Measurements from ENCODE around the gene B3GALNT1.

B3GALNT1 gene

GRCh38 chr3:161070980-161071663, 34.0 kb downstream of the B3GALNT1 start:
- DNase-seq (ENCODE audit: low spot score), result no peak
- TF ChIP-seq CTCF (IDR thresholded peaks at IDR 0.05; ENCODE audit: extremely low read depth, insufficient read depth, missing control alignments), result no peak
- in situ Hi-C loops (cut with MboI; ENCODE audit: low pct_unique_long_range_greater_than_20kb, low sequenced_read_pairs, unreplicated experiment), result no loop called here

GRCh38 chr3:161070252-161070930, 34.8 kb downstream of the B3GALNT1 start:
- TF ChIP-seq CTCF (IDR thresholded peaks at IDR 0.05; ENCODE audit: extremely low read depth, insufficient read depth, missing control alignments), result no peak
- in situ Hi-C loops (cut with MboI; ENCODE audit: low pct_unique_long_range_greater_than_20kb, low sequenced_read_pairs, unreplicated experiment), result no loop called here
- no peak for DNase-seq (ENCODE audit: low spot score)

GRCh38 chr3:161069511-161070251, 35.5 kb downstream of the B3GALNT1 start:
- peak; percentile 64 for DNase-seq (ENCODE audit: low spot score)
- in situ Hi-C loops (cut with MboI; ENCODE audit: low pct_unique_long_range_greater_than_20kb, low sequenced_read_pairs, unreplicated experiment), result no loop called here
- no peak for TF ChIP-seq CTCF (IDR thresholded peaks at IDR 0.05; ENCODE audit: extremely low read depth, insufficient read depth, missing control alignments)

GRCh38 chr3:161067335-161067734, 37.8 kb downstream of the B3GALNT1 start:
- no peak for DNase-seq (ENCODE audit: low spot score)
- in situ Hi-C loops (cut with MboI; ENCODE audit: low pct_unique_long_range_greater_than_20kb, low sequenced_read_pairs, unreplicated experiment), result no loop called here
- TF ChIP-seq CTCF (IDR thresholded peaks at IDR 0.05; ENCODE audit: extremely low read depth, insufficient read depth, missing control alignments), result no peak

GRCh38 chr3:161066930-161067329, 38.2 kb downstream of the B3GALNT1 start:
- in situ Hi-C loops (cut with MboI; ENCODE audit: low pct_unique_long_range_greater_than_20kb, low sequenced_read_pairs, unreplicated experiment), result no loop called here
- no peak for DNase-seq (ENCODE audit: low spot score)
- TF ChIP-seq CTCF (IDR thresholded peaks at IDR 0.05; ENCODE audit: extremely low read depth, insufficient read depth, missing control alignments), result no peak

GRCh38 chr3:161064413-161064812, 40.7 kb downstream of the B3GALNT1 start:
- DNase-seq (ENCODE audit: low spot score), result no peak
- in situ Hi-C loops (cut with MboI; ENCODE audit: low pct_unique_long_range_greater_than_20kb, low sequenced_read_pairs, unreplicated experiment), result no loop called here
- TF ChIP-seq CTCF (IDR thresholded peaks at IDR 0.05; ENCODE audit: extremely low read depth, insufficient read depth, missing control alignments), result no peak

All from GM13977 (cell line).